OCI-LY3 (cell line): Measurements from ENCODE around the gene GATA3.

ENCODE experiments used
- CTCF ChIP-seq: fragments of 200-600, 300-600 bp; sonication (generic); IDR thresholded peaks from 2 replicates; pipeline ENCODE4 v1.5.1; 2014; ENCODE audit warnings: antibody characterized with exemption, low read length, low read depth
- EZH2phosphoT487 ChIP-seq: fragments of 200-600 bp; shearing (Covaris generic); IDR thresholded peaks from 2 replicates; pipeline ENCODE4 v1.6.1; 2018; ENCODE audit warnings: antibody characterized with exemption, mixed run types, low read depth

GRCh38 chr10:8040651-8041050 is 13.8 kb upstream of the GATA3 start:
- TF ChIP-seq CTCF (no peak), EZH2phosphoT487 (no peak)
